HUES64 (cell line): ENCODE results near the gene TMEM132C.

Experiments
- H3K27ac ChIP-seq: 2 replicates; pipeline ENCODE4 v1.7.0; 2013; ENCODE audit warnings: low read depth, low read length, inconsistent platforms
- H3K27me3 ChIP-seq: 2 replicates; pipeline ENCODE4 v1.6.1; 2013; ENCODE audit warnings: mild to moderate bottlenecking, low read length; ENCODE audit not compliant: insufficient read depth
- H3K36me3 ChIP-seq: 2 replicates; pipeline ENCODE4 v1.6.1; 2013; ENCODE audit warnings: mild to moderate bottlenecking, low read length; ENCODE audit not compliant: insufficient read depth
- H3K4me1 ChIP-seq: 2 replicates; pipeline ENCODE4 v1.6.1; 2013; ENCODE audit warnings: mild to moderate bottlenecking, low read length, moderate library complexity; ENCODE audit not compliant: insufficient read depth
- H3K4me3 ChIP-seq: 2 replicates; pipeline ENCODE4 v1.5.1; 2013; ENCODE audit warnings: mild to moderate bottlenecking, low read length, moderate library complexity
- H3K9ac ChIP-seq: 2 replicates; pipeline ENCODE4 v1.6.1; 2013; ENCODE audit warnings: mild to moderate bottlenecking, low read depth, low read length
- H3K9me3 ChIP-seq: 2 replicates; pipeline ENCODE4 v1.6.1; 2013; ENCODE audit warnings: low read depth, low read length; ENCODE audit not compliant: insufficient read depth
- WGBS: fragments of 150-250, 120-280 bp; methylation state at CpG from one replicate; pipeline ENCODE4 v1.1.7; 2013; ENCODE audit warnings: missing lambda C conversion rate; 5-methylcytosine and 5-hydroxymethylcytosine counted together

TMEM132C gene

DNA sequence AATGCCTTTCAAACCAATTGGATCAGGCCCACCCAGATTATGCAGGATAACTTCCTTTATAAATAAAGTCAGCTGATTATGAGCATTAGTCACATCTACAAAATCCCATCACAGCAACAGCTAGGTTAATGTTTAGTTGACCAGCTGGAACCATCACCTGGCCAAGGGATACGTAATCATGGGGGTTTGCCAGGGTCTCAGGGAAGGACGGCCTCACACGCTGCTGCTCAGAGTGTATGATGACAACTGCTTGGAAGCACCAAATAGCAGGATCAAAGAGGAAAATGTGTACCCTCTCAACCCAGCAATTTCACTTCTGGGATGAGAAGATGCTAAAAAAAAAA is 394.2 kb downstream of the TMEM132C start:
- Histone ChIP-seq H3K27me3 (no peaks in the 10 kb centered on the region), H3K36me3 (no peaks in the 10 kb centered on the region), H3K27ac (no peak overlapping the region), H3K9me3 (no peaks in the 10 kb centered on the region), H3K9ac (no peak overlapping the region), H3K4me1 (no peaks in the 10 kb centered on the region), H3K4me3 (no peak overlapping the region)
- 97% methylated on average over 3 of the region's 3 CpGs for WGBS

DNA sequence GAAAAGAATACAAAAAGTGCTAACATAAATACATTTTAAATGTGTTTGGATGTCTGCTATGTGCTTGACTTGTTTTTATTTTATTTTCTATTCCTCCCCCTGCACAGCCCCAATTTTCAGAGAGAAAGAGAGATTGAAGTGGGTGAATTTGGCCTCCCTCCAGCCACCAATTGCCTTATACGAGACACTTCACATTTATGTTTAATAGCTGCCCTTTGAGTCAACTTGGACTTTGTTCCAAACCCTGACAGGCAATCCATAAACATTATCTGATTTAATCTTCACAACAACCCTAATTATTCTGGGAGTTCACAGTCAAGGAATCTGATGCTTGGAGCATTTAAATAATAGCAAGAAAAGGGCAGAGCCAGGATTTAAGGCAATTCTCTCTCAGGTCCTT is 395.1 kb downstream of the TMEM132C start:
- 85% methylated on average over 1 of the region's 1 CpG for WGBS

DNA sequence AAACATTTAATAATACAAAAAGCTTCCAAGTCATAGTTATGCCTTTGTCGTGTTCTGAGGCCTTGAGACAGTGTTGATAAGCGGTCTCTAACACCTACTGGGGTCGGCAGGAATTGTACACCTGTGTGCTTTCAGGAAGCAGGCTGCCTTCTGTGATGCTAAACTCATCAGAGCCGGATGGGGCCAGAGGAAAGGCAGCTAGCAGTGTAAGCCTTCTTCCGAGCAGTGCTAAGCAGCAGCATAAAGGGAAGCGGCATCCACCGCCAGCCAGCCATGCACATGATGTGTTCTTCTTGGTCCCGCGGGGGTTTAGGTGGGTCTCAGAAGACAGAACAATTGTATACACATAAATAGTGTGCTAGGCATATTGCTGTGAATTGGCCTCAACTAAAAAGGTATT is 397.5 kb downstream of the TMEM132C start:
- WGBS, result 88% methylated on average over 9 of the region's 9 CpGs
- Histone ChIP-seq H3K4me1 (no peaks in the 10 kb centered on the region), H3K27ac (no peak overlapping the region), H3K36me3 (no peaks in the 10 kb centered on the region), H3K4me3 (no peak overlapping the region), H3K9ac (no peak overlapping the region), H3K9me3 (no peaks in the 10 kb centered on the region), H3K27me3 (no peaks in the 10 kb centered on the region)

More for the DNA sequence above, 395.1 kb downstream of the TMEM132C start:
- H3K27me3 ChIP-seq, result no peaks in the 10 kb centered on the region
- no peaks in the 10 kb centered on the region for H3K36me3 ChIP-seq
- H3K27ac ChIP-seq, result no peak overlapping the region
- no peaks in the 10 kb centered on the region for H3K4me1 ChIP-seq
- no peaks in the 10 kb centered on the region for H3K9me3 ChIP-seq
- no peak overlapping the region for H3K4me3 ChIP-seq
- H3K9ac ChIP-seq, result no peak overlapping the region

DNA sequence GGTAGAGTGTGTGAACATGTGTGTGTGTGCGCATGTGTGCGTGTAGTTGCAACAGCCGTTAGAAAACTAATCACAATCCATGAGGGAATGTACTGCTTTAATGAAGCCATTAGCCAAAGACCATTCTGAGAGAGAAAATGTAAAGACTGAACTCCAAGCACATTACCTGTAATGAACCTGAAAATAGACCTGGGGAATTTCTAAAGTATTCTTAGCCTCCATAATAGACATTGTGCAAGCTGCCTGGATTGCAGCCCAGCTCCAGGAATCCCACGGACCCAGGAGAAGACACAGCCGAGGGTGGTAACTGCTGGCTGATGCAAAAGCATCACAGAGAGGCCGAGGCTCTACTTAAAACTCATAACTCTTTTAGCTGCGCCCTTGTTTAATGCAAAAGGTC is 400.2 kb downstream of the TMEM132C start:
- H3K9me3 ChIP-seq, result no peaks in the 10 kb centered on the region
- WGBS, result 92% methylated on average over 7 of the region's 7 CpGs
- no peak overlapping the region for H3K9ac ChIP-seq
- H3K27ac ChIP-seq, result no peak overlapping the region
- no peaks in the 10 kb centered on the region for H3K36me3 ChIP-seq
- H3K4me1 ChIP-seq, result no peaks in the 10 kb centered on the region
- no peaks in the 10 kb centered on the region for H3K27me3 ChIP-seq
- no peak overlapping the region for H3K4me3 ChIP-seq

DNA sequence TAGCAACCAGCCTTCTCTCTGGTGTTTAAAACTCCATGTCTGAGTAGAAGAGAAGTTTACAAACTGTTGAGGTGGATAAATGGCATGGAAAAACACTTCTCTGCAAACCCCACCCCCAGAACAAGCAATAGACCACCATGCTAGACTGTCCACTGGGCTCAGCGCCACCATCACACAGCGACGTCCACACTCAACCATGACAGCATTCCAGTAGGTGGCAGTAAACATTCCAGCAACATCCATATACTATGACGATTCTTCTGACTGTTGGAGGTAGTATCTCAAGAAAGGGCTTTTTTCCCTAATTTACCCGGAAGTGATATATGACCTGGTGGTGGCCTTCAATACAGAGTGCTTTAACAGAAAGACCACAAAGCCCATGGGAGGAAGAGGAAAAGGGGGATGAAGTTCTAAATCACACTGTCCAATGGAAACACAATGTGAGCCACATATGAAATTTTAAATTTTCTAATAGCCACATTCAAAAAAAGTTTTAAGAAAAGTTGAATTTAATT is 404.6 kb downstream of the TMEM132C start:
- no peaks in the 10 kb centered on the region for H3K27me3 ChIP-seq
- H3K9ac ChIP-seq, result no peak overlapping the region
- H3K4me3 ChIP-seq, result no peak overlapping the region
- H3K4me1 ChIP-seq, result no peaks in the 10 kb centered on the region
- H3K9me3 ChIP-seq, result no peaks in the 10 kb centered on the region
- WGBS, result 80% methylated on average over 5 of the region's 5 CpGs
- no peaks in the 10 kb centered on the region for H3K36me3 ChIP-seq
- H3K27ac ChIP-seq, result no peak overlapping the region

DNA sequence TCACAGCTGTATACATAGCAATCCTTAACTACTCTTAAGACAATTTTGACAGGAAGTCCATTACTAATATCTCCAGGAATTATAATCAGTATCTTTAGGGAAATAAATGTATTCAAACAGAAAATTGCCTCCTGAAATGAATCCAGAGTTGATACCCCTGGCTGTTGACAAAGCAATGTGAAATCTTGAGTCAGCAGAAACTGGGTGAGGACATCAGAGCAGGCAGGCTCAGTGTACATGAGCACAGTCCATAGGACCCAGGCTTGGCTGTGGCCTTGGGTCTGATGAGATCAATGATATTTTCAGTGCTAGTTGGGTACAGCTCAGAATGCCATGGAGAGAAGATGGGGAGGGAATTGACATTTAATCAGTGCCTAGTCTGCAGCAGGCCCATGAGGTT is 405.5 kb downstream of the TMEM132C start:
- no peak overlapping the region for H3K9ac ChIP-seq

DNA sequence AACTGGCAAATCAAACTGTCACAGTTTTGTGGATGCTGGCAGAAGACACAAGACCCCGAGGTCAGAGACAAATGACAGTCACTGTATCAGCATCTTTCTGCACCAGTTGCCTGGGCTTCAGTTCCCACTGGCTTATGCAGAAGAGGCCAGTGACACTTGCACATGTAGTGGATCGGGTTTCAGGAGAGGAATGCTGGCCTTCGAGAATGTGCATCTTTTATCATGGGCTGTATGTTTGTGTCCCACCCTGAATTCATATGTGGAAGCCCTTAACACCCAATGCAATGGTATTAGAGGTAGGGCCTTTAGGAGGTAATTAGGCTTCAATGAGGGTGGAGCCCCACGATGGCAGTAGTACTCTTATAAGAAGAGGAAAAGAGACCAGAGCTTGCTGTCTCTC is 405.9 kb downstream of the TMEM132C start:
- no peaks in the 10 kb centered on the region for H3K4me1 ChIP-seq
- no peak overlapping the region for H3K27ac ChIP-seq
- H3K9me3 ChIP-seq, result no peaks in the 10 kb centered on the region
- 79% methylated on average over 4 of the region's 4 CpGs for WGBS
- H3K9ac ChIP-seq, result no peak overlapping the region
- H3K36me3 ChIP-seq, result no peaks in the 10 kb centered on the region
- no peaks in the 10 kb centered on the region for H3K27me3 ChIP-seq
- H3K4me3 ChIP-seq, result no peak overlapping the region

More for the DNA sequence above, 405.5 kb downstream of the TMEM132C start:
- H3K36me3 ChIP-seq, result no peaks in the 10 kb centered on the region
- no peak overlapping the region for H3K4me3 ChIP-seq
- no peaks in the 10 kb centered on the region for H3K9me3 ChIP-seq
- no peak overlapping the region for H3K27ac ChIP-seq
- no peaks in the 10 kb centered on the region for H3K4me1 ChIP-seq
- no peaks in the 10 kb centered on the region for H3K27me3 ChIP-seq

DNA sequence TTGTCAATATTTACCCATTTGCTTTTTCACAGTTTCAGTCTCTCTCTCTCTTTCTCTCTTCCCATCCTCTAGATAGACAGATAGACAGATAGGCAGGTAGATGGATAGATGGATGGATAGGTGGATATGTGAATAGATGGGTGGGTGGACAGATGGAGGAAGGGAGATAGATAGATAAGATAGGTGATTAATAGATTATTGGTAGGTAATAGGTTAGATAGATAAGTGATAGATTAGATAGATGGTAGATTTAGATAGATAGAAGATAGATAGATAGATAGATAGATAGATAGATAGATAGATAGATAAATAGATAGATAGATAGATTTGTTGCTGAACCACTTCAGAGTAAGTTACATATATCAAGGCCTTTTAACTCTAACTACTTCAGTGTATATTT is 408.6 kb downstream of the TMEM132C start:
- no peaks in the 10 kb centered on the region for H3K9me3 ChIP-seq
- no peak overlapping the region for H3K4me3 ChIP-seq

DNA sequence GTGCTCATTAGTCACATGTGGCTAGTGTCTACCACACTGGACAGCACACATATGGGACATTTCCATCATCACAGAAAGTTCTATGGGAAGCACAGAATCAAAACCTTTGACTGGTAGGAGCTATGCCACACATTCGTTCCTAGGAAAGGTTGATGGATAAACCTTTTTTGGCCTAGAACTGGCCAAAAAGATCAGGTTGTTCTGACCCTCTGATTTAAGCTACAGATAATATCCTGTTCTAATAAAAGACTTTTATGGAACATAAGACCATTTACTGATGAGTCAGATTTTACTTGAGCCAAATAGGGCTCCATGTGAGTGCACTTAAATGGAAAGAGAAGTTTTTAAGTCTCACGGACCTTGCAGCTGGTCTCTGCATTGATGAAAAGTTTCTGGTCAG is 413.6 kb downstream of the TMEM132C start:
- H3K27me3 ChIP-seq, result no peaks in the 10 kb centered on the region
- H3K9me3 ChIP-seq, result no peaks in the 10 kb centered on the region
- no peak overlapping the region for H3K27ac ChIP-seq
- 91% methylated on average over 2 of the region's 2 CpGs for WGBS
- no peaks in the 10 kb centered on the region for H3K4me1 ChIP-seq
- no peaks in the 10 kb centered on the region for H3K36me3 ChIP-seq
- H3K4me3 ChIP-seq, result no peak overlapping the region
- no peak overlapping the region for H3K9ac ChIP-seq

More for the DNA sequence above, 408.6 kb downstream of the TMEM132C start:
- Histone ChIP-seq H3K27ac (no peak overlapping the region), H3K36me3 (no peaks in the 10 kb centered on the region), H3K9ac (no peak overlapping the region), H3K27me3 (no peaks in the 10 kb centered on the region), H3K4me1 (no peaks in the 10 kb centered on the region)

DNA sequence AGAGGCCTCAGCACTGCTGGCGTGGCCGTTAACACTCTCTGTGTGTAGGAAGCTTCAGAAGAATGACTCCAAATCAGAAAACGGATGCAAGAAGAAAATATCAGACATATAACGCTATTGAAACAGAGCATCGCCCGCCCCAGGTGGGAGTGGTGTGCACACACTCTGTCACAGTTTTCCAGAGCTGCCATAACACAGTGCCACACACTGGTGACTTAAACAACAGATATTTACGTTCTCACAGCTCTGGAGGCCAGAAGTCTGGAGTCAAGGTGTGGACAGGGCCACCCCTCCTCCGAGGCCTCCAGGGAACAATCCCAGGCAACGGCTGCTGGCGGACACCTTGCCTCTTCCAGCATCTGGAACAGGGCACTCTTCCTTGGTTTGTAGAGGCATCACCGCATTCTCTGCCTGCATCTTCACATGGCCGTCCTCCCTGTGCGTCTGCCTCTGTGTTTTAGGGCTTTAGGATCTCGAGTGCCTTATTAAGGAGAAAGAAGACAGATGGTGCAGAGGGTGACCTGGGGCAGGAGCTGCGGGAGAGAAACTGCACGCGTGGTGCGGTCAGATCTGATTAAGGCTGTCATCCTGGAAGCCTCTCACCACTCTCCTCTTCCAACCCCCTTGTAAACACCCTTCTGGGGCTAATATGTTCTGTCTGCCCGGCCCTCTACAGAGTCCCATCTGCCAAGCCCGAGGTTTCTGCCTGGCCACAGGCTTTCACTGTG is 415.7 kb downstream of the TMEM132C start:
- H3K9ac ChIP-seq, result no peak overlapping the region
- no peaks in the 10 kb centered on the region for H3K36me3 ChIP-seq
- H3K27me3 ChIP-seq, result no peaks in the 10 kb centered on the region
- H3K4me3 ChIP-seq, result no peak overlapping the region
- 94% methylated on average over 20 of the region's 20 CpGs for WGBS
- no peaks in the 10 kb centered on the region for H3K9me3 ChIP-seq
- H3K27ac ChIP-seq, result no peak overlapping the region
- H3K4me1 ChIP-seq, result no peaks in the 10 kb centered on the region

DNA sequence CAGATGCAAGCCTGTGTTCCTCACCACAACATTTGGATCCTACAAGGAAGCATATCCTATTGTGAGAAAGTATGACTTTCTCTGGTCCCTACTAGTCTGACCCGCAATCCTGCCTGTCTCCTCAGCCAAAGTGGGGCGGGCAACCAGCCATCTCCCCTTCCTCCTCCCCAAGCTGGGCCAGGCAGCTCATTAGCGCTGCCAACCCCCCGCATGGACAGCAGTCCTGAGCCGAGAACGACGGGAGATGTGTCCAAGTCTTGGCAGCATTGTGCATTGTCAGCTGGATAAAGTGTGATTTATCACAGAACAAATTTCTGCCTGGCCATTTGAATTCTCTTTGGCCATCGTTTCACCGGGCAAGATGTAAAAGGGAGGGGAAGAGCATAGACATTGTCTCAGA is 417.4 kb downstream of the TMEM132C start:
- Histone ChIP-seq H3K9me3 (no peaks in the 10 kb centered on the region), H3K4me1 (no peaks in the 10 kb centered on the region), H3K27ac (no peak overlapping the region), H3K27me3 (no peaks in the 10 kb centered on the region), H3K36me3 (no peaks in the 10 kb centered on the region), H3K9ac (no peak overlapping the region), H3K4me3 (no peak overlapping the region)
- 92% methylated on average over 9 of the region's 9 CpGs for WGBS
